Neuronal stem cell (in vitro differentiated cells): ENCODE data around the gene PLEKHA7.

Experiments
- DNase-seq: peaks from one replicate; pipeline ENCODE4 v3.0.0-alpha.2; 2013; ENCODE audit warnings: low spot score
- H2AFZ ChIP-seq: one replicate; pipeline ENCODE4 v1.6.1; 2013; ENCODE audit warnings: mild to moderate bottlenecking, low read length, inconsistent platforms
- H2AK5ac ChIP-seq: 2 replicates; pipeline ENCODE4 v1.6.1; 2013; ENCODE audit warnings: low read depth, mild to moderate bottlenecking, inconsistent platforms, low read length, moderate library complexity, mixed read lengths
- H2BK120ac ChIP-seq: 2 replicates; pipeline ENCODE4 v1.6.1; 2013; ENCODE audit warnings: low read depth, mild to moderate bottlenecking, inconsistent platforms, low read length, moderate library complexity, mixed read lengths
- H2BK12ac ChIP-seq: one replicate; pipeline ENCODE4 v1.6.1; 2013; ENCODE audit warnings: low read length, inconsistent platforms
- H2BK15ac ChIP-seq: 2 replicates; pipeline ENCODE4 v1.6.1; 2013; ENCODE audit warnings: mild to moderate bottlenecking, low read length, inconsistent platforms, mixed read lengths
- H2BK5ac ChIP-seq: one replicate; pipeline ENCODE4 v1.6.1; 2013; ENCODE audit warnings: inconsistent platforms, mild to moderate bottlenecking, low read length, moderate library complexity
- H3K14ac ChIP-seq: one replicate; pipeline ENCODE4 v1.6.1; 2013; ENCODE audit warnings: low read length, inconsistent platforms
- H3K18ac ChIP-seq: 2 replicates; pipeline ENCODE4 v1.6.1; 2013; ENCODE audit warnings: low read length, inconsistent platforms
- H3K23ac ChIP-seq: 2 replicates; pipeline ENCODE4 v1.6.1; 2013; ENCODE audit warnings: low read depth, mild to moderate bottlenecking, mixed read lengths, low read length, inconsistent platforms; ENCODE audit not compliant: poor library complexity
- H3K27ac ChIP-seq: replicated peaks from 3 replicates; pipeline ENCODE4 v1.5.1; 2013; ENCODE audit warnings: low read length, inconsistent platforms
- H3K27me3 ChIP-seq, 3 experiments: 2 replicates each; pipeline ENCODE4 v1.6.1; 2013; ENCODE audit warnings: low read length in 3 of 3, mild to moderate bottlenecking in 2 of 3, inconsistent platforms in 1 of 3, low read depth in 1 of 3, mixed read lengths in 1 of 3, moderate library complexity in 1 of 3; ENCODE audit not compliant: control insufficient read depth in 3 of 3, insufficient read depth in 3 of 3
- H3K36me3 ChIP-seq, 2 donors: replicated peaks in 1 of 2; 2 replicates each; pipeline ENCODE4 v1.6.1; 2013; ENCODE audit warnings: low read length in 2 of 2; ENCODE audit not compliant: control insufficient read depth in 2 of 2, insufficient read depth in 2 of 2
- H3K4ac ChIP-seq: 2 replicates; pipeline ENCODE4 v1.6.1; 2013; ENCODE audit warnings: inconsistent platforms, mild to moderate bottlenecking, low read length, moderate library complexity
- H3K4me1 ChIP-seq, 2 donors: 1 replicate in 1 of 2; 2 replicates in 1 of 2; pipeline ENCODE4 v1.6.1; 2013; ENCODE audit warnings: low read length in 2 of 2, low read depth in 1 of 2; ENCODE audit not compliant: control insufficient read depth in 2 of 2, insufficient read depth in 1 of 2
- H3K4me2 ChIP-seq: one replicate; pipeline ENCODE4 v1.6.1; 2013; ENCODE audit warnings: mild to moderate bottlenecking, low read length, inconsistent platforms; ENCODE audit not compliant: insufficient read depth, poor library complexity, severe bottlenecking
- H3K4me3 ChIP-seq, 2 donors: 2 replicates each; pipeline ENCODE4 v1.5.1; 2013; ENCODE audit warnings: low read length in 2 of 2, mild to moderate bottlenecking in 2 of 2, inconsistent platforms in 1 of 2, moderate library complexity in 1 of 2
- H3K79me1 ChIP-seq: one replicate; pipeline ENCODE4 v1.6.1; 2013; ENCODE audit warnings: low read depth, mild to moderate bottlenecking, inconsistent platforms, low read length, moderate library complexity
- H3K9ac ChIP-seq: one replicate; pipeline ENCODE4 v1.6.1; 2013; ENCODE audit warnings: mild to moderate bottlenecking, low read depth, low read length, inconsistent platforms; ENCODE audit not compliant: poor library complexity
- H3K9me3 ChIP-seq, 2 donors: replicated peaks in 1 of 2; 2 replicates each; pipeline versions ENCODE3 to v1.6.1; 2013; ENCODE audit warnings: low read length in 2 of 2, mild to moderate bottlenecking in 2 of 2, inconsistent platforms in 1 of 2, low read depth in 1 of 2, mixed read lengths in 1 of 2, moderate library complexity in 1 of 2; ENCODE audit not compliant: control insufficient read depth in 2 of 2, insufficient read depth in 1 of 2
- H4K8ac ChIP-seq: one replicate; pipeline ENCODE4 v1.6.1; 2013; ENCODE audit warnings: low read depth, mild to moderate bottlenecking, inconsistent platforms, low read length, moderate library complexity
- H4K91ac ChIP-seq: one replicate; pipeline ENCODE4 v1.6.1; 2013; ENCODE audit warnings: low read length, low read depth, mild to moderate bottlenecking, inconsistent platforms; ENCODE audit not compliant: poor library complexity
- WGBS, 2 donors: extraction: QIAGEN DNeasy Blood & Tissue Kit; methylation state at CpG; one replicate each; pipeline ENCODE4 v1.1.7; 2013; ENCODE audit warnings: missing lambda C conversion rate in 2 of 2, mixed read lengths in 1 of 2; ENCODE audit not compliant: insufficient read length in 2 of 2, insufficient replicate concordance in 1 of 2; ENCODE audit errors: extremely low coverage in 2 of 2; 5-methylcytosine and 5-hydroxymethylcytosine counted together

The PLEKHA7 gene

DNA sequence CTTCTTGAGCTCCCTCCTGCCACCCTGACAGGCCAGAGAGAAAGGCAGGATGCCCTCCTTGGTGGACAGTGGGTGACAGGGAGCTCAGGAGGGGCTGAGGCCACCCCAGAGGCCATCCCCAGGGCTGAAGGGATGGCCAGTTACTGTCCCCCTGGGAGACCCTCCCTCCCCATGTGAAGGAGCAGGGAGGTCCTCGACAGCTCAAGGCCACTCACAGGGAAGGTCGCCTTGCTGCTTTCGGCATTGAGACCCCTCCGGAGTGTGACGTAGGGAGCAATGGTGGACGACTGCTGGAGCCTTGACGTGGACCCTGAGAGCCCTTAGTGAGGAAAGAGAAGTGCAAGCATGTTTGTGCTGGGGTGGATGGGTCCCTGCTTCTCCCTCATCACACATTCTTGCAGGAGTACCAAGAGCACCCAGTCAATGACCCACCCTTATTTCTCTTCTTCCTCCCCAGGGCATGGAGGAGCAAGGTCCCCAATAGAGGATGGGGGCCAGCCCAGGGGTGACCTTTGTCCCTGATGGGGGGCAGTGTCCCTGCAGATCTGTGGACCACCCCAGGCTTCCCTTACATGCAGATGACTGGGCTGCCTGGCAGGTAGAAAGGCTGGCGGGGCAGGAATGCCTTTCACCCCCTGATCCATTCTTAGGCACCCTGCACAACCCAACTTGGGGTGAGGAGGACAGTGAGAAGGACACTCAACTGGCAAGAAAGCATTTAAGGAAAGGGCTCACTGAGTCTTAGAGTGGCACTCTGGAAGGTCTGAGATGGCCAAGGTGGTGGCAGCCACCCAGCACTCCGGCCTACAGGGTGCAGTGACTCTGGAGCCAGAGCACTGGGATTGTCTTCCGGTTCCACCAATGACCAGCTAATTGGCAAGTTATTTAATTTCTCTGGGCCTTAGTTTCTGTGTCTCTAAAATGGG lies 224.4 kb downstream of the PLEKHA7 start:
- H2AFZ ChIP-seq = no peak overlapping the region
- no peak overlapping the region for H2BK15ac ChIP-seq
- WGBS, 2 donors = no CpG with 5 or more reads among the region's 10 CpGs
- H3K27ac ChIP-seq = no peak overlapping the region
- no peak for DNase-seq
- no peak overlapping the region for H3K14ac ChIP-seq
- H2BK5ac ChIP-seq = no peak overlapping the region
- peaks cover 8 to 40% of the 10 kb centered on the region in 2 donors for H3K36me3 ChIP-seq
- no peak overlapping the region for H3K4me2 ChIP-seq
- no peak overlapping the region for H3K23ac ChIP-seq
- no peak overlapping the region for H2BK12ac ChIP-seq
- H3K18ac ChIP-seq = no peak overlapping the region
- H3K4me1 ChIP-seq = peaks cover 11 to 16% of the 10 kb centered on the region in 2 donors
- no peak overlapping the region for H3K4ac ChIP-seq
- no peak overlapping the region for H3K4me3 ChIP-seq
- no peaks in the 10 kb centered on the region for H3K27me3 ChIP-seq
- H2BK120ac ChIP-seq = no peak overlapping the region
- H3K79me1 ChIP-seq = no peaks in the 10 kb centered on the region
- H4K8ac ChIP-seq = no peak overlapping the region
- H4K91ac ChIP-seq = no peak overlapping the region
- no peak overlapping the region for H3K9ac ChIP-seq
- H3K9me3 ChIP-seq = no peaks in the 10 kb centered on the region
- H2AK5ac ChIP-seq = no peak overlapping the region

DNA sequence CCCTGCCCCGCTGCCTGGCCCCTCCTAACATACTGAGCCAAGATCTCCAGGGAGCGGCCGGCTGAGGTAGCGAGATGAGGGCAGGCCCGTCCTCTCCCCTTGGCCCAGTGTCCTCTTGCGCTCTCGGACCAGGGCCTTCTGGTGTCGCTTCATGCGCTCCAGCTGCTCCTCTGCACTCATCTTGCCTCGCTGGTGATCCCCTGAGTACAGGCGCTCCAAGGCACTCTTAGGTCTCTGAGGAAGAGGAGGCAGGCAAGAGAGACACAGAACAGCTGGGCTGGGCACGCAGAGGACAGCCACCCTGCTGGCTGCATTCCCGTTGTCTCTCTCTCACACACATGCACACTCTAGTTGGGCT lies 225.2 kb downstream of the PLEKHA7 start:
- no peak overlapping the region for H3K4me2 ChIP-seq
- H3K9ac ChIP-seq = no peak overlapping the region
- no peak for DNase-seq
- H2BK15ac ChIP-seq = peak overlapping the region; percentile 16
- no peak overlapping the region for H2AFZ ChIP-seq
- no peak overlapping the region for H3K23ac ChIP-seq
- WGBS, 2 donors = no CpG with 5 or more reads among the region's 13 CpGs
- no peak overlapping the region for H4K8ac ChIP-seq
- peaks cover 19% of the 10 kb centered on the region in 2 donors for H3K4me1 ChIP-seq
- no peak overlapping the region for H2BK5ac ChIP-seq
- peaks cover 7 to 35% of the 10 kb centered on the region in 2 donors for H3K36me3 ChIP-seq
- no peaks in the 10 kb centered on the region for H3K9me3 ChIP-seq
- H4K91ac ChIP-seq = peak overlapping the region; percentile 23
- no peak overlapping the region for H3K27ac ChIP-seq
- H3K4ac ChIP-seq = no peak overlapping the region
- H3K4me3 ChIP-seq = no peak overlapping the region
- no peak overlapping the region for H3K14ac ChIP-seq
- peak overlapping the region; percentile 77 for H2AK5ac ChIP-seq
- no peaks in the 10 kb centered on the region for H3K27me3 ChIP-seq
- H3K18ac ChIP-seq = peak overlapping the region; percentile 30
- H3K79me1 ChIP-seq = no peaks in the 10 kb centered on the region
- no peak overlapping the region for H2BK120ac ChIP-seq
- no peak overlapping the region for H2BK12ac ChIP-seq

DNA sequence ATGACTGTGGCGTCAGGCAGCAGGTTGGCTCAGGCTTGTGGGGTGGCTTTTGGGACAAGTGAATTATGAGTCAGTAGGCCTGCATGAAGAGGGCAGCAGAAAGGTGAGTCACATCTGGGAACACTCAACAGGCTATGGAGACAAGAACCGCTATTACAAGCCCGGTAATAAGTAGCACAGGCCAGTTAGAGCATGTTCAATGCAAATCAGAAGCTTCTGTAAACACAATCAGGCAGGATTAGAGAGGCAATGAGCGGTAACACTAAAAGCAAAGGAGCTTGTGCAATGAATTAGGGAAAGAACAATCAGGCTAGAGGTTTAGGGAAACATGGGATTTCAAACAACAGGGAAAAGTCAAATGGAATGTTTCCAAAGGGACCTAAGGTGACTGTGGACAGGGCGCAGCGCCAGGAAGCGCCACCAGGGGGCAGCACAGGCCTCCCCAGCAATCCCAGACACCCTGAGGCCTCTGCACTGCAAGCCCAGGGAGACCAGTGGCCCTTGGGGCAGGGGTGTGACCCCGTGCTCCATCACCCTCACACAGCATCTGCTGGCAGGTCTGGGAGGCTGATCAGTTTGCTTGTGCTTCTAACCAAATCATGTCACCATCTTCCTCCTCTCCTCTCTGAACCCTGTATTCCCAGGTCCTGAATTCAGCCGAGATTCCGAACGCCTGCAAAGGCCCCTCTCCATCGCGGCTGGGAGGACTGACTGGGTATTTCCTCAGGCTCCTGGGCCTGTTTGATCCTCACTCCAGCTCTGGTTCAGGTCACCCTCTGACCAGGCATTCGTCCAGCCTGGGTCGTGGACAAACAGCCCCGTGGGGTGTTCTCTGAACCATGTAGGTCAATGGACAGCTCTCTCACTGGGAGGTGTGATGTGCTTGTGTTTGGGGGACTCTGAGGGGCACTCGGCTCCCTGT lies 225.8 kb downstream of the PLEKHA7 start:
- H2BK120ac ChIP-seq = no peak overlapping the region
- no peak overlapping the region for H4K91ac ChIP-seq
- H4K8ac ChIP-seq = no peak overlapping the region
- H3K4me2 ChIP-seq = no peak overlapping the region
- no peaks in the 10 kb centered on the region for H3K9me3 ChIP-seq
- peaks cover 5 to 34% of the 10 kb centered on the region in 2 donors for H3K36me3 ChIP-seq
- H3K4ac ChIP-seq = no peak overlapping the region
- no peak overlapping the region for H2BK5ac ChIP-seq
- peak overlapping the region; percentile 16 for H2BK15ac ChIP-seq
- H3K4me1 ChIP-seq = peaks cover 24 to 25% of the 10 kb centered on the region in 2 donors
- peak overlapping the region; percentile 79 for H3K9ac ChIP-seq
- no peaks in the 10 kb centered on the region for H3K79me1 ChIP-seq
- H2AK5ac ChIP-seq = peak overlapping the region; percentile 77
- no peak overlapping the region for H3K27ac ChIP-seq
- H3K14ac ChIP-seq = no peak overlapping the region
- H3K18ac ChIP-seq = peak overlapping the region; percentile 30
- H3K23ac ChIP-seq = no peak overlapping the region
- H3K27me3 ChIP-seq = no peaks in the 10 kb centered on the region
- WGBS, 2 donors = no CpG with 5 or more reads among the region's 17 CpGs
- no peak overlapping the region for H2AFZ ChIP-seq
- H3K4me3 ChIP-seq = no peak overlapping the region
- DNase-seq = peak; percentile 74
- no peak overlapping the region for H2BK12ac ChIP-seq
